Putamen (tissue), 1 donor: ENCODE results near the gene PARM1.

Experiments
- DNase-seq: peaks from one replicate; pipeline ENCODE4 v3.0.0-alpha.2; 2016; ENCODE audit warnings: low spot score

PARM1 gene

GRCh38 chr4:75081561-75081960, 148.6 kb downstream of the PARM1 start:
- no peak for DNase-seq

DNA sequence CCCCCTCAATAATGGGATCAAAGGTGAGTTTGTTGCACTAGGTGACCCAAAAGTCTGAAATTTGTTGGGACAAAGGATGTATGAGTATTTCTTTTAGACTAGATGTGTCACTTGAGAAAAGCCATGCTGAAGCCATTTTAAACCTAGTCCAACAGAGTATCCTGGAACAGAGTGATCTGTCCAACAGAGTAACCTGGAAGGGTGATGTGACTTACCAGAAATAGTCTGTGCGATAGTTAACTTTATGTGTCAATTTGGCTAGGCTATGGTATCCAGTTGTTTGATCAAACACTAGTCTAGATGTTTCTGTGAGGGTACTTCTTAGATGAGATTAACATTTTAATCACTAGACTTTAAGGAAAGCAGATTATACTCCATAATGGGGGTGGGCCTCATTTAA, 154.5 kb downstream of the PARM1 start:
- no peak for DNase-seq

GRCh38 chr4:75087865-75088264, 154.9 kb downstream of the PARM1 start:
- DNase-seq: no peak

DNA sequence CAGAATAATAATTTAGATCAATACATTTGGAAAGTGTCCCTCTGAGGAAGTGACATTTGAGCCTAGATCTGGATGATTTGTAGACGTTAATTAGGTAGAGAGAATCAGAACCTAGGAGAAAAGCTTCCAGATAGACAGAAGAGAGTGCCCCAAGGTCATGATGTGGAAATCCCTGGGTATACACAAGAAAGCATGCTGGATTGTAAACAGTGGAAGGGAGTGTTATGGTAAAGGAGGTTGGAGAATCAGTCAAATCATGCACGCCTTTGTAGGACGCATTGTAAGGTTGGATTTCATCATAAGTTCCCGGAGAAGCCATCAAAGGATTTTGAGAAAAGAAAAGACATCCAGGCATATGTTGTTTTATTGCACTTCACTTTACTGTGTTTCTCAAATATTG, 156.3 kb downstream of the PARM1 start:
- DNase-seq: no peak

DNA sequence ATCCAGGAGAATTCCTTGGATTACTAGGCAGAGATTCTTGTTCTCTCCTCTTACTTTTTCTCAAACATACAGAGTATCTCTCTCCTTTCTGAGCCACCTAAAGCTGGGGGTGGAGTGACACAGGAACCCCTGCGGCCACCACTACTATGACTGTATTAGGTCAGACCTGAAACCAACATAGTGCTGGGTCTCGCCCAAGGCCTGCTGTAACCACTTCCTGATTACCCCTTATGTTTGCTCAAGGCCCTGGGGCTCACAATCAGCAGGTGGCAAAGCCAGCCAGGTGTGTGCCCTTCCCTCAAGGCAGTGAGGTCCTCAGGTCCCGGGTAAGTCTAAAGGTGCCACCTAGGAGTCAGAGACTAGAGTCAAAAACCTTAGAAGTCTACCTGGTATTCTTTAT, 166.4 kb downstream of the PARM1 start:
- DNase-seq: no peak
